ENCODE results near the gene GAGE12J.
"Not testable (repeated sequence)": the region's sequence is repeated elsewhere in the genome, so short reads cannot be mapped to it uniquely, and the experiment has no call there.

GAGE12J gene, protein sequence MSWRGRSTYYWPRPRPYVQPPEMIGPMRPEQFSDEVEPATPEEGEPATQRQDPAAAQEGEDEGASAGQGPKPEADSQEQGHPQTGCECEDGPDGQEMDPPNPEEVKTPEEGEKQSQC

DNA sequence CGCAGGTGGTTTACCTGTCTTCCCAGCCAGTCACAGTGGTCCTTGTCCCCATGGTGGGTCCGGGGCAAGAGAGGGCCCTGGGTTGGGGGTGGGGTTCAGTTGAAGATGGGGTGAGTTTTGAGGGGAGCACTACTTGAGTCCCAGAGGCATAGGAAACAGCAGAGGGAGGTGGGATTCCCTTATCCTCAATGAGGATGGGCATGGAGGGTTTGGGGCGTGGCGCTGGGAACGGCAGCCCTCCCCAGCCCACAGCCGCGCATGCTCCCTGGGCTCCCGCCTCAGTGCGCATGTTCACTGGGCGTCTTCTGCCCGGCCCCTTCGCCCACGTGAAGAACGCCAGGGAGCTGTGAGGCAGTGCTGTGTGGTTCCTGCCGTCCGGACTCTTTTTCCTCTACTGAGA is at the start of gene GAGE12J:
GAGE12J (plus strand) TSS at position 301 of the 400 bp plus-strand sequence. CDS start 1,157 bp downstream, outside the sequence.
- DNase-seq (ENCODE audit: low read depth); H3K4me3 ChIP-seq (ENCODE audit: low read depth, low read length): not testable (repeated sequence)

DNA sequence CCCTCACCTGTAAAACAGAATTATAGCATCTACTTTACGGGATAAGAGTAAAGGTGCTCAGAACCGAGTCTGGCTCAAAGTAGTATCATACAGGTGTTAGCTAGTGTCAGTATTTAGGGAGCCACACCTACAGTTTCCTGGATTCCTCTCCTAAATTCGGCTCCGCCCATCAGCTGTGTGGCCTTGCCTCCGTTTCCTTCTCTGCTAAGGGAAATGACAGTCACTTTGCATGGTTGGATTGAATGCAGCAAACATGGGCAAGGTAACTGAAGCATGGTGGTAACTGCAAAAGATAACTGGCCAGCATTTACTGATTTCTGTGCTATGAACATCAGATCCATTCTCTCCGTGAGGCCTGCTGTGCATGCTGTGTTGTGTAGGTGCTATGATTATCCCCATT is 49.4 kb upstream of the GAGE12J start:
- no peak for DNase-seq (ENCODE audit: low read depth)
- TF ChIP-seq, protein P1, sequence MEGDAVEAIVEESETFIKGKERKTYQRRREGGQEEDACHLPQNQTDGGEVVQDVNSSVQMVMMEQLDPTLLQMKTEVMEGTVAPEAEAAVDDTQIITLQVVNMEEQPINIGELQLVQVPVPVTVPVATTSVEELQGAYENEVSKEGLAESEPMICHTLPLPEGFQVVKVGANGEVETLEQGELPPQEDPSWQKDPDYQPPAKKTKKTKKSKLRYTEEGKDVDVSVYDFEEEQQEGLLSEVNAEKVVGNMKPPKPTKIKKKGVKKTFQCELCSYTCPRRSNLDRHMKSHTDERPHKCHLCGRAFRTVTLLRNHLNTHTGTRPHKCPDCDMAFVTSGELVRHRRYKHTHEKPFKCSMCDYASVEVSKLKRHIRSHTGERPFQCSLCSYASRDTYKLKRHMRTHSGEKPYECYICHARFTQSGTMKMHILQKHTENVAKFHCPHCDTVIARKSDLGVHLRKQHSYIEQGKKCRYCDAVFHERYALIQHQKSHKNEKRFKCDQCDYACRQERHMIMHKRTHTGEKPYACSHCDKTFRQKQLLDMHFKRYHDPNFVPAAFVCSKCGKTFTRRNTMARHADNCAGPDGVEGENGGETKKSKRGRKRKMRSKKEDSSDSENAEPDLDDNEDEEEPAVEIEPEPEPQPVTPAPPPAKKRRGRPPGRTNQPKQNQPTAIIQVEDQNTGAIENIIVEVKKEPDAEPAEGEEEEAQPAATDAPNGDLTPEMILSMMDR (IDR thresholded peaks at IDR 0.05; ENCODE audit: insufficient read depth, low read depth, low read length, missing control alignments) = no peak
- H3K4me3 ChIP-seq (ENCODE audit: low read depth, low read length) = no peak overlapping the region

DNA sequence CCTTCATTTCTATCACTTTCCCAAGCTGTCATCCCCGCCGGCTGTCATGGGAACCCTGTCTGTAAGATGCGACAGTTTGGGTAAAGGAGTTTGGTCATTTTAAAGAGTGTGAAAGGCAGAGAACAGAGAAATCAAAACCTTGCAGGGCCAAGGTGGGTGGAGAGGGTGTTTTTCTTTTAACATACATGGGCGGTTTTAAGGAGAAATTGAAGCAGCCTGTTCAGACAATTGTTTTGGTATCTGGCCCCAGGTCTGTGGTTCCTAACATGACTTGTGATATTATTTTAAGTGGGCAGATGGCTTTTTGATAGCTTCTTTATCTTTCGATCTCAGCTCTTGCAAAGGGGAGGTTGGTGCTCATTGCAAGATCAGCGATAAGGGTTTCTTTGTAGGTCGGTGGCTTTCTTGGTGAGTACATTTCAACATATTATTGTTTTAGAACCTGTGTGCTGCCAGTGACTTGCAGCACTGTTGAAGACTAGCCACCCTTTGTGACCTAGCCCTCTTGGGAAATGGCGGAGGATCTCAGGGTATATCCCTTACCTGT is 48.6 kb upstream of the GAGE12J start:
- no peak overlapping the region for H3K4me3 ChIP-seq (ENCODE audit: low read depth, low read length)
- TF ChIP-seq, protein P1 (IDR thresholded peaks at IDR 0.05; ENCODE audit: insufficient read depth, low read depth, low read length, missing control alignments) = no peak
- DNase-seq (ENCODE audit: low read depth) = no peak

DNA sequence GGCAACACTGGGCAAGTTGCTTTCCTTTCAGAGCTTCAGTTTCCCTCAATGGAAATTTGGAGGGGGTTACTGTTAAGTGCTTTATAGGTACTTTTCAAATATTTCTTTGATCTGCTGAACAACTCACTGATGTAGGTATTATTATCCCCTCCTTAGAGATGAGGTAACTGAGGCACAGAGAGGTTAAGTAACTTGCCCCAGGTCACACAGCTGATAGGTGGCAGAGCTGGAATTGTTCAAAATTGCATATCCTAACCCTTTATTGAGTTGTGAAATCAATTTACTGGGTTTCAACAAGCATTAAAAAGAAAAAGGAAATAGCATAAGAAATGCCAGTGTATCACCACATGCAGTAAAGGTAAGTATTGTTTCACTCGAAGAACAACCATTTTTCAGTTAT is 45.6 kb upstream of the GAGE12J start:
- TF ChIP-seq, protein P1 (IDR thresholded peaks at IDR 0.05; ENCODE audit: insufficient read depth, low read depth, low read length, missing control alignments) = no peak
- H3K4me3 ChIP-seq (ENCODE audit: low read depth, low read length) = no peak overlapping the region
- no peak for DNase-seq (ENCODE audit: low read depth)

GRCh38 chrX:49276671-49277534 is 44.9 kb upstream of the GAGE12J start:
- DNase-seq (ENCODE audit: low read depth) = no peak
- TF ChIP-seq, protein P1 (IDR thresholded peaks at IDR 0.05; ENCODE audit: insufficient read depth, low read depth, low read length, missing control alignments) = no peak

DNA sequence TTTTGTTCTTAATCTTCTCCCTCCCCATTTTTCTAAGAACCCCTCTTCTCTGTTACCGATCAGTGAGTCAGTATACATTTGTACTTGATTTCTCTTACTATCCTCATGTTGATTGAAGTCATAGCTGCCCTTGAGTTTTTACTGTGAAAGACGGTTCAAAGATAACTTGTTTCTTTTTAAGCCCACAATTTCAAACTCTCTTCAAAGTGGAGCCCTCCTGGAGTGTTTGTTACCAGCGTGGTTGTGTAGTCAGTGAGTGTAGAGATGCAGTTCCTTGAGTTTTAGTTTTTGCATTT is 44.4 kb upstream of the GAGE12J start:
- H3K4me3 ChIP-seq (ENCODE audit: low read depth, low read length) = no peak overlapping the region
- no peak for DNase-seq (ENCODE audit: low read depth)
- TF ChIP-seq, protein P1 (IDR thresholded peaks at IDR 0.05; ENCODE audit: insufficient read depth, low read depth, low read length, missing control alignments) = no peak

More at GRCh38 chrX:49276671-49277534, 44.9 kb upstream of the GAGE12J start:
- H3K4me3 ChIP-seq (ENCODE audit: low read depth, low read length) = no peak overlapping the region

DNA sequence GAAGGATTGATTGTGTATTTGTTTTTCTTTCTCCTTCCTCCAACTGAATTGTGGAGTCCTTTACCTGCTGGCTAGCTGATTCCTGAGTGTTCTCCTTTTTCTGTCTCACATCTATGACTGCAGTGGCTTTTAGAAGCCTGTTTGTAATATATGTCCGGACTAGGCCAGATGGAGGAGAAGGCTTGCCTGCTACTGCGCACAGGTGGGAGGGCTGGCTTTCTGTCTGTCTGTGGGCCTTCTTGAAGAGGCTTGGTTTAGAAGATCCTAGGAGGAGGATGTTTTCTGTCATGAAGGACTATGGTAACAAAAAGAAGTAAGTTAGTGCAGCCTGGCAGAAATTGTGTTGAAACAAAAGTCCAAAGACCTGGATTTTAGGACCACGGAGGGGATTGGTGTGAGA is 43.8 kb upstream of the GAGE12J start:
- no peak overlapping the region for H3K4me3 ChIP-seq (ENCODE audit: low read depth, low read length)
- TF ChIP-seq, protein P1 (IDR thresholded peaks at IDR 0.05; ENCODE audit: insufficient read depth, low read depth, low read length, missing control alignments) = no peak
- no peak for DNase-seq (ENCODE audit: low read depth)
